ENCODE results near the gene CYLD. TPM values are rescaled to one million over a fixed set of nuclear protein-coding genes. Genes with fewer than 3 reads are reported as not detected.

Gene CYLD
- total and polyA plus RNA-seq, 7 donors = 20.1 to 103 (median 50.5) TPM

- 80 to 88% (median 87%) methylated on average over 5 of the region's 5 CpGs for WGBS, 3 donors
- ATAC-seq = no peak
- intact Hi-C loops (cut with DNase I) = no loop called here
- no peaks in the 10 kb centered on the region for H3K36me3 ChIP-seq (ENCODE audit: insufficient read depth in 1 of 2, low read depth in 1 of 2)
- no peak for TF ChIP-seq CTCF (IDR thresholded peaks at IDR 0.05)
- peaks cover 15% of the 10 kb centered on the region for H3K4me1 ChIP-seq
- peaks cover 14% of the 10 kb centered on the region for H3K9me3 ChIP-seq
- H3K27ac ChIP-seq = no peak overlapping the region
- no peak for DNase-seq
- H3K27me3 ChIP-seq (ENCODE audit: insufficient read depth in 3 of 3, low read length in 2 of 3) = no peaks in the 10 kb centered on the region
- no peak overlapping the region for H3K4me3 ChIP-seq
Measured at GRCh38 chr16:50705436-50706110, 36.3 kb upstream of the CYLD start.

- intact Hi-C loops (cut with DNase I) = no loop called here
Measured at GRCh38 chr16:50706250-50706649, 35.6 kb upstream of the CYLD start.

GRCh38 chr16:50708373-50709060, 33.4 kb upstream of the CYLD start:
- no peak for ATAC-seq
- WGBS, 3 donors = 81 to 86% (median 81%) methylated on average over 10 of the region's 10 CpGs
- Histone ChIP-seq H3K36me3 (ENCODE audit: insufficient read depth in 1 of 2, low read depth in 1 of 2) (no peaks in the 10 kb centered on the region), H3K4me3 (no peak overlapping the region), H3K27ac (no peak overlapping the region), H3K27me3 (ENCODE audit: insufficient read depth in 3 of 3, low read length in 2 of 3) (no peaks in the 10 kb centered on the region), H3K9me3 (peaks cover 14% of the 10 kb centered on the region), H3K4me1 (peaks cover 16% of the 10 kb centered on the region)
- TF ChIP-seq CTCF (IDR thresholded peaks at IDR 0.05) = no peak
- intact Hi-C loops (cut with DNase I) = no loop called here
- no peak for DNase-seq

More at GRCh38 chr16:50706250-50706649, 35.6 kb upstream of the CYLD start:
- H3K27me3 ChIP-seq (ENCODE audit: insufficient read depth in 3 of 3, low read length in 2 of 3) = no peaks in the 10 kb centered on the region
- ATAC-seq (no peak), DNase-seq (no peak)
- H3K27ac ChIP-seq = no peak overlapping the region
- H3K4me3 ChIP-seq = no peak overlapping the region
- H3K4me1 ChIP-seq = peaks cover 16% of the 10 kb centered on the region
- no peaks in the 10 kb centered on the region for H3K36me3 ChIP-seq (ENCODE audit: insufficient read depth in 1 of 2, low read depth in 1 of 2)
- no peak for TF ChIP-seq CTCF (IDR thresholded peaks at IDR 0.05)
- 77 to 78% (median 78%) methylated on average over 3 of the region's 3 CpGs for WGBS, 3 donors
- H3K9me3 ChIP-seq = peaks cover 14% of the 10 kb centered on the region

GRCh38 chr16:50709061-50709684, 32.7 kb upstream of the CYLD start:
- H3K27me3 ChIP-seq (ENCODE audit: insufficient read depth in 3 of 3, low read length in 2 of 3) = no peaks in the 10 kb centered on the region
- no peak for TF ChIP-seq CTCF (IDR thresholded peaks at IDR 0.05)
- peaks cover 8% of the 10 kb centered on the region for H3K9me3 ChIP-seq
- WGBS, 3 donors = 72 to 84% (median 82%) methylated on average over 8 of the region's 8 CpGs
- H3K4me3 ChIP-seq = no peak overlapping the region
- H3K4me1 ChIP-seq = peaks cover 16% of the 10 kb centered on the region
- DNase-seq (no peak), ATAC-seq (no peak)
- H3K36me3 ChIP-seq (ENCODE audit: insufficient read depth in 1 of 2, low read depth in 1 of 2) = no peaks in the 10 kb centered on the region
- no peak overlapping the region for H3K27ac ChIP-seq
- intact Hi-C loops (cut with DNase I) = no loop called here
